ENCODE results near the gene ZNF598. TPM values are rescaled to one million over a fixed set of nuclear protein-coding genes. Genes with fewer than 3 reads are reported as not detected.

Gene ZNF598
- total RNA-seq, 4 donors from 2014 or later, result 31.3 to 56.1 (median 40.9) TPM

- no peak overlapping the region for H3K4me3 ChIP-seq
- peaks cover 32 to 55% (median 41%) of the 10 kb centered on the region in 3 donors for H3K36me3 ChIP-seq
- no peak for DNase-seq
- H3K27me3 ChIP-seq, result peaks cover 0 to 68% (median 12%) of the 10 kb centered on the region in 4 donors
- TF ChIP-seq CTCF (IDR thresholded peaks at IDR 0.05) (no peak), POLR2A (IDR thresholded peaks at IDR 0.05) (no peak)
- no peaks in the 10 kb centered on the region for H3K9me3 ChIP-seq
- intact Hi-C loops (cut with DNase I), result no loop called here
- H3K27ac ChIP-seq, result no peak overlapping the region
- 85 to 100% methylated on average over 1 to 5 of the region's 8 CpGs for WGBS, 2 donors
- H3K4me1 ChIP-seq, result peaks cover 30 to 69% (median 35%) of the 10 kb centered on the region in 3 donors
Observed at GRCh38 chr16:1976216-1976520, 33.5 kb downstream of the ZNF598 start.

- TF ChIP-seq POLR2A (IDR thresholded peaks at IDR 0.05), result no peak
- TF ChIP-seq CTCF (IDR thresholded peaks at IDR 0.05), result no peak
- H3K4me3 ChIP-seq, result no peak overlapping the region
- no peak overlapping the region for H3K27ac ChIP-seq
- H3K4me1 ChIP-seq, result peaks cover 34 to 69% (median 38%) of the 10 kb centered on the region in 3 donors
- WGBS, 2 donors, result 94% methylated on average over 20 to 23 of the region's 33 CpGs
- no peaks in the 10 kb centered on the region for H3K9me3 ChIP-seq
- peaks cover 32 to 55% (median 41%) of the 10 kb centered on the region in 3 donors for H3K36me3 ChIP-seq
- intact Hi-C loops (cut with DNase I), result no loop called here
- no peak for DNase-seq
- H3K27me3 ChIP-seq, result peaks cover 0 to 63% (median 9%) of the 10 kb centered on the region in 4 donors
Observed at GRCh38 chr16:1975432-1976215, 34.0 kb downstream of the ZNF598 start.

GRCh38 chr16:1974157-1975070 is 35.2 kb downstream of the ZNF598 start:
- 87 to 92% methylated on average over 10 to 22 of the region's 42 CpGs for WGBS, 2 donors
- Histone ChIP-seq H3K4me3 (no peak overlapping the region), H3K9me3 (no peaks in the 10 kb centered on the region), H3K4me1 (peaks cover 23 to 58% (median 26%) of the 10 kb centered on the region in 3 donors), H3K36me3 (peaks cover 32 to 55% (median 41%) of the 10 kb centered on the region in 3 donors), H3K27ac (no peak overlapping the region), H3K27me3 (peaks cover 0 to 51% (median 2%) of the 10 kb centered on the region in 4 donors)
- intact Hi-C loops (cut with DNase I), result no loop called here
- TF ChIP-seq CTCF (IDR thresholded peaks at IDR 0.05) (no peak), POLR2A (IDR thresholded peaks at IDR 0.05) (no peak)
- DNase-seq, result no peak

- H3K9me3 ChIP-seq, result no peaks in the 10 kb centered on the region
- H3K27me3 ChIP-seq, result peaks cover 0 to 43% (median 1%) of the 10 kb centered on the region in 4 donors
- peaks cover 31 to 52% (median 41%) of the 10 kb centered on the region in 3 donors for H3K36me3 ChIP-seq
- WGBS, 2 donors, result 80 to 85% methylated on average over 5 to 11 of the region's 16 CpGs
- H3K27ac ChIP-seq, result no peak overlapping the region
- no peak for DNase-seq
- no peak overlapping the region for H3K4me3 ChIP-seq
- no peak for TF ChIP-seq POLR2A (IDR thresholded peaks at IDR 0.05)
- TF ChIP-seq CTCF (IDR thresholded peaks at IDR 0.05), result no peak
- intact Hi-C loops (cut with DNase I), result no loop called here
- peaks cover 23 to 49% (median 24%) of the 10 kb centered on the region in 3 donors for H3K4me1 ChIP-seq
Observed at GRCh38 chr16:1973461-1974156, 36.0 kb downstream of the ZNF598 start.
